Sciatic nerve (tissue), 2 donors: ENCODE results near the gene ZNF483. TPM values are rescaled to one million over a fixed set of nuclear protein-coding genes. Genes with fewer than 3 reads are reported as not detected.
"Not testable (repeated sequence)": the region's sequence is repeated elsewhere in the genome, so short reads cannot be mapped to it uniquely, and the experiment has no call there.

Experiments used
- ATAC-seq: fragments of 200-7000 bp; cut with Tn5 transposase; one replicate; pipeline ENCODE4 v1.9.1; 2020; ENCODE audit warnings: mild to moderate bottlenecking, moderate library complexity
- DNase-seq: peaks from one replicate; pipeline ENCODE4 v3.0.0-alpha.2; 2020; ENCODE audit warnings: low spot score
- intact Hi-C: fragments of 100-400 bp; cut with DNase I; formaldehyde crosslinking; loops from one replicate; pipeline ENCODE4 v1.14.2; 2022
- total RNA-seq: library from RNA; stranded (reverse); fragmentation: NEBNext Ultra II Directional; extraction: Animal tissue kit (Norgen Biotek cat#: 25700); gene quantifications from one replicate; pipeline ENCODE4 v1.2.1, GENCODE V29; 2021
- donor health status: DM: no; HTN: no; CAD: no.
- donor health status: DM: no; HTN: no; CAD: no.

ZNF483 gene
- 20.1 TPM for total RNA-seq

DNA sequence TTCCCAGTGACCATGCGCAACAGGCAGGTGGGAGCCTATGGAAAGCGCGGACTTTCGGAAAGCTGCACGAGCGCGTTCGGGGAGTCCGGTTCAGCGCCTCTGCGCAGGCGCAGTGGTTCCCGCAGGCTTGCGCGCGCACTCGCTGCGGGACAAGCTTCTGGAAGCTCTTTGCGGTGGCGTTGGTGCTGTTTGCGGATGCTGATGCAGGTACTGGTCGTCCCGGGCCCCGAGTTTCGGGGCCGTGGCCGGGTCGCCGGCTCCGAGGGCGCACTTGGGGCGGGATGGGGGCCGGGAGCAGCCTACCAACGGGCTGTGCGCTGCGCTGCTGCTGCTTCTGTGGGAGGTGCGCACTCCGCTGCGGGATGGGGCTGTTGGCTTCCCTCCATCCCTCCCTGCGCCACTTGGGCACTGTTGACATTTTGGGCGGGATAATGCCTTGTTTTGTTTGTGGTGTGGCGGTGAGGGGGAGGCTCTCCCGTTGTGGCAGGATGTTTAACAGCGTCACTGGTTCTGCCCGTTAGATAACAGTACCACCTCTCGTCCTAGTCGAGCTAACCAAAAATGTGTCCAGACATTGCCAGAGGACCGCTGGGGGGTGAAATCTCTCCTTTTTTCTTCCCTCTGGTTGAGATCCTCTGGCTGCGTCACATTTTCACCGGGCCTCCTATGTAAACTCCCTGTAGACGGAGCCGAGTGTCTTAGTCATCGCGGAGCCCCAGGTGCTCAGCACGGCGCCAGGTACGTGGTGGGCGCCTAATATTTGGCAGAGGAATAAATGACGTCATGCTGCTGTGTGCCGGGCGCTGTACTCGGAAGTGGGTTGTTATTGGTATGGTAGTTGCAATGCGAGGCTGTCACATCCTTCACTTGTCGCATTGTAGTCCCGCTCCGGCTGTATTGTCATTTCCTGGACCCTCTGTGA is at the start of gene ZNF483:
Gene ZNF483 (plus strand): TSS at position 124 of the 922 bp plus-strand sequence. CDS start 2,217 bp downstream, outside the sequence.
- DNase-seq: peak; percentile 81
- peak; percentile 90 for ATAC-seq
- intact Hi-C loops: no loop called here

DNA sequence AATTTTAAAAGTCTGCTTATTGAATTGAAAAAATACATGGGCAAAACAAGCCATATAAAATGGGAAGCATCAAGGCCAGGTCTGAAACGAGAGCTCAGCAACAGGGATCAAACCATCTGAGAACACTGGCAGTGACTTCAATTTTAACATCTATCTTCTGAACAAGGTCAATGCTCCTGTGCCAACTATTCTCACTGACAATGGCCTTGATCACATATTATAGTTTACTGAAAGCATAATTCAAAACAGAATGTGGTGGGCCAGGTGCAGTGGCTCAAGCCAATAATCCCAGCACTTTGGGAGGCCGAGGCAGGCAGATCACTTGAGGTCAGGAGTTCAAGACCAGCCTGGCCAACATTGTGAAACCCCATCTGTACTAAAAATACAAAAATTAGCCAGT is 49.8 kb upstream of the ZNF483 start:
- intact Hi-C loops: no loop called here
- DNase-seq: no peak
- no peak for ATAC-seq

DNA sequence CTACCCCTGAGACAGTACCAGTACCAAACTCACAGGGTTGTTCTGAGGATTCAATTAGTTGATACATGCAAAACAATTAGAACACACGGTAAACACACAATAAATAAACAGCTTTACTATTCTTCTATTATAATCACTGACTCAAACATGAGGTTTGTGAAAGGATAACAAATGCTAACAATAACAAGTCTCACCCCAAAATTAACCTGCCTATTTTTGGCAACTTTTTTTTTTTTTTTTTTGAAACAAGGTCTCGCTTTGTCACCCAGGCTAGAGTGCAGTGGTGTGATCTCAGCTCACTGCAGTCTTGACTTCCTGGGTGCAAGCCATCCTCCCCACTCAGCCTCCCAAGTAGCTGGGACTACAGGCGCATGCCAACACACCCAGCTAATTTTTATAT is 47.3 kb upstream of the ZNF483 start:
- ATAC-seq (no peak), DNase-seq (no peak)
- intact Hi-C loops: no loop called here

DNA sequence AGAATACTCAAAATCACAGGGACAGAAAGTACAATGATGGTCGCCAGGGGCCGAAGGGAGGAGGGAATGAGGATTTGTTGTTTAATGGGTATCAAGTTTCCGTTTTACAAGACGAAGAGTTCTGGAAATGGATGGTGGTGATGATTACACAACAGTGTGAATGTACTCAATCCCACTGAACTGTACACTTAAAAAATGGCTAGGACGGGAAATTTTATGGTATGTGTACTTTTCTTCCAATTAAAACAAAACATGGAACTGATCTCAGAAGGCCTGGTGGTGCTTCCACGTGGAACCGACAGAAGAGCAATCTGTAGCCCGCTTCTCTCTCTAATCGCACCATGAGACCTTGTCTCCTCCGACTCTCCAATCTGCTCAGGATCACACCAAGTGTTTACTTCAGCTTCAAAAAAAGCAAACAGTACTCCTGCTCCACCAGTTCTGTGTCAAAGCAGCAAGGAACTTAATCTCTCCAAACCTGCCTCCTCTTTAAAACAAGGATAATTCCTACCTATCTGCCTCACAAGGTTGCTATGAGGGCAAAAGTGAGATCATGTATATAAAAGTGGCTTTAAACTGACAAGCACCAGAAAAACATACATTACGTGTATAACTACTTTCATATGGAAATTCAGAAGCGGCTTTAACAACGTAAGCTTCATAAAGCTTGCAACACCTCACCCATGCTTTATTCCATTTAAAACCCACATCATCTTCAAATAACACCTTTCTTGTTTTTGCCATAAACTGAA is 42.9 kb upstream of the ZNF483 start:
- no peak for DNase-seq
- intact Hi-C loops: no loop called here
- ATAC-seq: no peak

DNA sequence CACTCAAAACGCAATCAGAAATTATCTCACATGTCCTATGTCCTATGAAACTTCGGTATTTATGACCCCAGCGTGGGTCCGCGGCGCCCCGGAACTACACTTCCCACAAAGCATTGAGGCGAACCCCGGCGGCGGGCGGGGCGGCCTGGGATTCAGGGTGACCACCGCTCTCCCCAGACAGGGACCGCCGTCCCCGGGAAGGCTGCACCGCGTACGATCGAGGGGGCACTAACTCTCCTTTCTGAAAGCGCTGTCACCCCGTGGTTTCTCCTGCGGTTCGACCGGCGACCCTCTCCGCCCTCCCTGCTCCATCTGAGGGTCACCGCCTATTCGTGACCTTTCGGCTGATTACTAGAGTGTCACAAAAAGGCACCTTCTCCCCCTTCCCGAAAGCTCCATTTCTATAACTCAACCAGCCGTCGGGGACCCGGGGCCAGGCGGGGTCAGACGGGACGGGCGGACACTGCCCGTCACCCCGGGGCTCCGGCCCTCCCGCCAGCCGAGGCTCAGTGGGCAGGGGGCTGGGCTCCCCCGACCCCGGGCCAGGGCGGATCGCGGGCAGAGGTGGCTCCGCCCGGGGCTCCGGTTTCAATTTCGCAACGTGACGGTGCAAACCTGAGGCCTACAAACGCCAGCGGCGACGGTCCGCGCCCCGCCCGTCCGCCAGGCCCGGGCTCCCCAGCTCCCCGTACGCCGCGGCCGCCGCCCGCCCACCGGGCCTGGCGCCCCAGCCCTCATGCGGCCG is 42.1 kb upstream of the ZNF483 start:
- intact Hi-C loops: no loop called here
- ATAC-seq (peak; percentile 91), DNase-seq (peak; percentile 88)

DNA sequence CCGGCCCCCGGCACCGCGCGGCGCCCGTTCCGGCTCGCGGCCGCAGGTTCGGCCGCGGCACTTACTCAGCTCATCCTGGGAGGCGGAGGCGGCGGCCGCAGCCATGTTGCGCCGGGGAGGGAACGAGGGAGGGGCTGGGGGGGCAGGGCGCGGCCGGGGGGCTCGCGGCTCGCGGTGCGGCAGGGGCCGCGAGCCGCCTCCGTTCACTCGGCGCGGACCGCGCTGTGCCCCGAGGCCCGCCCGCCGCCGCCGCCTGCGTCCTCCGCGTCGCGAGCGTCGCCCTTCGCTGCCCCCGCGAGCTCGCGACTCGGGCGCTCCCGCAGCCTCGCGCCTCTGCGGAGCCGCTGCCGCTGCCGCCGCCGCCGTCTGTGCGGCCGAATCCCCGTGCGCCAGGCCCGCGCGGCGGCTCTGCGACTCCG is 41.5 kb upstream of the ZNF483 start:
- intact Hi-C loops: no loop called here
- peak; percentile 69 for DNase-seq
- ATAC-seq: peak; percentile 1

DNA sequence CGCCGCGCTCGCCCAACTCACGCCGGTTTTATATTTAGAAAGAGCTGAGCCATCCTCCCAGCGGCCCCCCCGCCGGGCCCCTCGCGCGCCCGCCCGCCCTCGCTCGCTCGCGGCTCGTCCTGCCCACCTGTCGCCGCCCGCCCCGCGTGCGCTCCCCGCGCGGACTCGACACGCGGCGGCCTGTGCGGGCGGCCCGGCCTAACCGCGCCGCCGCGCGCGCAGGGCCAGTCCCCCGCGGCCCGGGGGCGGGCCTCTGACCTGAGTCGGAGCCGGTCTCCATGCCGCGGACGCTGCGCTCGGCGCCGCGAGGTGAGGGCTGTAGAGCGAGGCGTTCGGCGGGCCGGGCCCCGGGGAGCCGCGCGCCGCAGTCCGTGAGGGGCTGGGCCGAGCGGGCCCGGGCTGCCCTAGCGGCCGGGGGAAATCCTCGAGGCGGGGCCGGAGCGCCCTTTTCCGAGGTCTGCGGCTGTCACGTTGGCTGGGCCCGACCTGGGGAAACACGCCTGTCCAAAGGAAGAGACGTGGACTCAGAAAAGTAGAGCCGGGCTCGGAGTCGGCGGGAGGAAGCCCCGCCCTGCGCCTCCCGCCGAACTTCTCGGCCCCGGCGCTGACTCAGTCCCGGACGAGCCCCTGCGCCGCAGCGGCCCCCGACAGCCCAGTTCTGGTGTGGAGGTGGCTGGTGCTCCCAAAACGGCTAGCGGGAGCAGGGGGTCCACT is 41.0 kb upstream of the ZNF483 start, which contains the start of gene ECPAS:
Gene ECPAS (minus strand): TSS at position 526 of the 714 bp plus-strand sequence. CDS start 11,465 bp downstream, outside the sequence.
- peak; percentile 86 for ATAC-seq
- DNase-seq: peak; percentile 81
- intact Hi-C loops: no loop called here

DNA sequence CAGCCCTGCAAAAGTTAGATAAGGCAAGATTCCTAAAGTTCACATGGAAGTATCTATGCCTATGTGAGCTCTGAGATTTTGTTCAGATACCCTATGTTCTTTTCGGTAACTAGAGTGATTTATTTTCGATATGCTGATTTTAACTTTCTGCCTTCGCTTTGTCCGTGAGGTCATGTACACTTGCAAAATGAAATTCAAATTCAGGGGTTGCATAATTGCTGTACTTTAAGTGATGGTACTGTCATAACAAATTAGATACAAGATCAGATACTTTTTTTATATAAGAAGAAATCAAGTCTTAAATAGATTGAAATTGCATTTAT is 40.4 kb upstream of the ZNF483 start:
- DNase-seq (no peak), ATAC-seq (no peak)
- intact Hi-C loops: no loop called here

DNA sequence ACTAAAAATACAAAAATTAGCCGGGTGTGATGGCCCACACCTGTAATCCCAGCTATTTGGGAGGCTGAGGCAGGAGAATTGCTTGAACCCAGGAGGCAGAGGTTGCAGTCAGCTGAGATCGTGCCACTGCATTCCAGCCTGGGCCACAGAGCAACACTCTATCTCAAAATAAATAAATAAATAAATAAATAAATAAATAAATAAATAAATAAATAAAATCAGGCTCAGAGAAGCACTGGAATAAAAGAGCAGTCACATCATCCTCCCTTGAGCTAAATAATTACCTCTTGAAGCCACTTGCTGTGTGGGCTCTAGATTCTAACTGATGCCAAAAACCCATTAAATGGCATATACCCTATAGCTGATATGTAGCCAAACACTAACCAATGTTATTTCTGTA is 27.8 kb upstream of the ZNF483 start:
- ATAC-seq, intact Hi-C loops, DNase-seq: not testable (repeated sequence)

DNA sequence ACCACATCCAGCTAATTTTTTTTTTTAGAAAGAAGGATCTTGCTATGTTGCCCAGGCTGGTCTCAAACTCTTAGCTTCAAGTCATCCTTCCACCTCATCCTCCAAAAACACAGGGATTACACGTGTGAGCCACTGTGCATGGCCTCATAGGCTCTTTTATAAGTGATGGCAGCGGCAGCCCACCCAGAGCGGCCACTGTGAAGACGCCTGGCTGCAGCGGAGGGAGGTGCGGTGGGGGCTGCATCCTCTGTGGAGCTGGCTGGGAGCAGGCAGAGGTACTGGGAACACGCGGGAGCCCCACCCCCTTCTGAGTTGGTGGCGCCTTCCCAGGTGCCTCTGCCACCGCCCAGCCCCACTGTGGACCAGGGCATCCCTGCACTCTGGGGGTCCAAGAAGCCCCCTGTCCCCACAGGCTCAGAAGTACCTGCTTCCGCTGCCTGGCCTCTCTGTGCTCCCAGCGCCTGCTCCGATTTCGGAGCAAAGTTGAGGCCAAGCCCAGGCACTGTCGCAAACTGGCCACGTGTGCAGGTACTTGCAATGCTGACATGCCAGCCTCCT is 23.9 kb upstream of the ZNF483 start:
- ATAC-seq: no peak

DNA sequence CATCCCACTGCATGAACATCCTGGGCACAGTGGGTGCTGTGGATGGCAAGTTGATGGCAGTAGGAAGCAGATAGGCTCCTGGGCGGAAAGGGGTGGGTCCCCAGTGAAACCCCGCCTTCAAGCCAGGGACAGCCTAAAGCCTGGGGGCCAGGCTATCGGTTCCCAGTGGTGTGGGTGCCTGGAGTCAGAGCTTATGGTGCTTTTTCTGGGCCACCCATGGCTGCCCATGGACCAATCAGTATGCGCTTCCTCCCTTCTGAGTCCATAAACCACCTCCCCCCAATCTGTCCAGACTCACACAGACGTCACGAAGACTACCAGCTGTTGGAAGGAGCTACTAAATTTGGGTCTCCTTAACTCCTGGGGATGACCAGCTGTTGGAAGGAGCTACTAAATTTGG is 23.3 kb upstream of the ZNF483 start:
- ATAC-seq (no peak), DNase-seq (no peak)
- intact Hi-C loops: no loop called here

More for the DNA sequence above, 23.9 kb upstream of the ZNF483 start:
- DNase-seq: no peak
- intact Hi-C loops: no loop called here

DNA sequence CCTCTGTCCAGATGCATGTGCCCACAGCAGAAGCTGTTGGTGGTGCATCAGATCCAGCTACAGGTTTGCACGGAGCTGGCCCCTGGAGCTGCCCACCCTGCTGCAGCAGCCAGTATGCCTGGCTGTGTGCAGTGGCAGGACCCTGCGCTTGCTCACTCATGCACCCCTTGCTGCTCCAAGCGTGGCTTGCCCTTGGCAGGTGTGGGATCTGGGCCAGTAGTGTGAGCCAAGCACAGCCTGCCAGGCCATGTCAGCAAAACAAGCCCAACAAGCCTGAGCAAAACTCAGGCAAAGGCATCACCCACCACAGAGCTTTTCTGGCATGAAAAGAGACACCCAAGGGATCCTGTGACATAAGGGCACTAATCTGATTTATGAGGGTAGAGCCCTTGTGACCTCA is 22.5 kb upstream of the ZNF483 start:
- no peak for ATAC-seq
- intact Hi-C loops: no loop called here
- no peak for DNase-seq

DNA sequence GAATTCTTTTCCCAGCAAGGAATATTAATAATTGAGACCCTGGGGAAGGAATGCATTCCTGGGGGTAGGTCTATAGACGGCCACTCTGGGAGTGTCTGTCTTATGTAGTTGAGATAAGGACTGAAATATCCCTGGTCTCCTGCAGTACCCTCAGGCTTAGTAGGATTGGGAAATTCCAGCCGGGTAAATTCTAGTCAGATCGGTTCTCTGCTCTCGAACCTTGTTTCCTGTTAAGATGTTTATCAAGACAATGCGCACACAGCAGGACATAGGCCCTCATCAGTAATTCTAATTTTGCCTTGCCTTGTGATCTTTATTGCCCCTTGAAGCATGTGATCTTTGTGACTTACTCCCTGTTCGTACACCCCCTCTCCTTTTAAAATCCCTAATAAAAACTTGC is 13.4 kb upstream of the ZNF483 start:
- DNase-seq, intact Hi-C loops, ATAC-seq: not testable (repeated sequence)

DNA sequence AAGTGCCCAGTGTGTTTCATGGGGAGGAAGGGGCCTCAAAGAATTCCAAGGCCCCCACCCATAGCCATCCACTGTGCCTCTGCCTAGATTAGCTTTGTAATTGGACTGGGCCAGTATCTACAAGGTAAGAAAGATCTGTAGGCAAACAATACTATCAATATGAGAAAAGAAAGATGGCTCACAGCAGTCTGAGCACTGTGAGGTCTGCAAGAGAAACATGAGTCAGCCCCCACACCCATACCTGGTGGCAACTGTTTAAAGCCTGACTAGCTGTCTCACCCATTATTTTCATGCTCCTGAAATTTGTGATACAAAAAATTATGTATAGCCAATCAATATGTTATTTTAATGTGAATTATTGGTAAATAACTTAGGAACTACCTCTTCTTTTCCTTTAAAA is 10.0 kb upstream of the ZNF483 start:
- ATAC-seq: no peak
- intact Hi-C loops: no loop called here
- no peak for DNase-seq

DNA sequence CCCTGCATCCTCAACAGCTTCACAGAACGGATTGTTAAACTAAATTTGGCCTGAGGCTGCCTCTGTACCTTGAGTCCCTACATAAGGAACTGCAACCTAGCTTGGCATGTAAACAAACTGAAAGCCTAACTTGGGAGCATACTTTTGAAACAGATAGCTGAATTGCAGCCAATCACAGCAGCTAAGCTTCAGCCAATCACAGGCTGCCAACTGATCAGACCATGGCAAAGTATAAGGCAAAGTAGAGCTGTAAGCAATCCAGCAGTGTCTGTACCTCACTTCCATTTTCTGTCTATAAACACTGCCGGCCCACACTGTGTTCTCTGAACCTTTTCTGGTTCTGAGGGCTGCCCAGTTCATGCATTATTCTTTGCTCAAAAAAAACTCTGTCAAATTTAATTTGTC is 8.9 kb upstream of the ZNF483 start:
- no peak for DNase-seq
- no peak for ATAC-seq
- intact Hi-C loops: no loop called here

DNA sequence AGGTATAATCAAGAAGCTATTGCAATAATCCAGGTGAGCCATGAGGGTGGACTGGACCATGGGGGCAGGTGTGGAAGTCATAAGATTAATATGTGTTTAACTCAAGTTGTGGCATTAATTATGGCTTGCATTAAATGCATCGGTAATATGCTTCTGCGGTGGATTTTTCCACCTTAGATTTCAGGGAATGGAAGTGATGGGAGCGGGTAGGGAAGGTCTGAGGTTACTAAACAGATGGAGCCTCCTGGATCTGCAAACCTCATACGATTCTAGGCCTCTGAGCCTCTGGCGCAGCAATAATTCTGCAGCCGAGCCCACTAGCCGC is 286 bp upstream of the ZNF483 start:
- intact Hi-C loops: no loop called here
- no peak for ATAC-seq
- DNase-seq: no peak

DNA sequence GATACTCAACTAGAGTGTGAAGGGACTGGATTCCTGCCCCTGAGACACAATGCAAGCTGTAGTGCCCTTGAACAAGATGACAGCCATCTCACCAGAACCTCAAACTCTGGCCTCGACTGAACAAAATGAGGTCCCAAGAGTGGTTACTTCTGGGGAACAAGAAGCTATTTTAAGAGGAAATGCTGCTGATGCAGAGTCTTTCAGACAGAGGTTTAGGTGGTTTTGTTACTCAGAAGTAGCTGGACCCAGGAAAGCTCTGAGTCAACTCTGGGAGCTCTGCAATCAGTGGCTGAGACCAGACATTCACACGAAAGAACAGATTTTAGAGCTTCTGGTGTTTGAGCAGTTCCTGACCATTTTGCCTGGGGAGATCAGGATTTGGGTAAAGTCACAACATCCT is 2.4 kb downstream of the ZNF483 start:
- intact Hi-C loops: no loop called here
- DNase-seq (no peak), ATAC-seq (no peak)

DNA sequence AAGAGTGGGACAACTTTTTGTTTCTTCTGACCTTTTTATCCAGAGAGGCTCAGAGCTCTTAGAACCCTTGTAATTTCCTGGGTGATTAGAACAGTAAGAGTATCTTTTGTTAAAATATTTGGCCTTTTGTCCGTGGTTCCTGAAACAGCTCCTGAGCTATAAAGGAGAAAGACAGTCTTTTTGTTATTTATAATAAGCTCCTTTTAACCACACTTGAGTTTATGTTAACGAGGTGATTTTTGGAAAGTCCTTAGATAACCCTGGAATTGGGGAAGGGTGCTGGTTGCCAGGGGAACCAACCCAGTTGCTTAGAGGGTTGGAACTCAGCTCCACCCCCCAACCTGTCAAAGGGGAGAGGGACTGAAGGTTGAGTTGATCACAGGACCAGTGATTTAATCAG is 4.8 kb downstream of the ZNF483 start:
- intact Hi-C loops: no loop called here
- ATAC-seq: no peak
- no peak for DNase-seq

DNA sequence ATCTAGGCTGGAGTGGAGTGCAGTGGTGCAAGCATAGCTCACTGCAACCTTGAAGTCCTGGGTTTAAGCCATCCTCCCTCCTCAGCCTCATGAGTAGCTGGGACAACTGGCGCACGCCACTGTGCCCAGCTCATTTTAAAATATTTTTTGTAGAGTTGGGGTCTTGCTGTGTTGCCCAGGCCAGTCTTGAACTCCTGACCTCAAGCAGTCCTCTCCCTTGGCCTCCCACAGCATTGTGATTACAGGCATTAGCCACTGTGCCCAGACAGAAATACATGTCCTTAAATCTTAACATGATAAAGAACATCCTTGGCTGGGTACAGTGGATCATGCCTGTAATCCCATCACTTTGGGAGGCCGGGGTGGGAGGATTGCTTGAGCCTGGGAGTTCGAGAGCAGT is 6.7 kb downstream of the ZNF483 start:
- ATAC-seq (no peak), DNase-seq (no peak)
- intact Hi-C loops: no loop called here
